Uterus (tissue), 4 donors: ENCODE data around the gene NXT2. TPM values are rescaled to one million over a fixed set of nuclear protein-coding genes. Genes with fewer than 3 reads are reported as not detected.

Source experiments
- DNase-seq, 2 donors: peaks; one replicate each; pipeline ENCODE4 v3.0.0-alpha.2; 2019 to 2020
- H3K27ac ChIP-seq, 2 donors: fragments of 200-600 bp; sonication (generic); 1 replicate in 1 of 2; 2 replicates in 1 of 2; pipeline ENCODE4 v1.5.1; 2016 to 2018
- H3K27me3 ChIP-seq, 2 donors: fragments of 200-600 bp; sonication (generic); one replicate each; pipeline ENCODE4 v1.5.1; 2018 to 2019; ENCODE audit warnings: control low read depth in 1 of 2
- H3K36me3 ChIP-seq, 2 donors: fragments of 200-600 bp; sonication (generic); one replicate each; pipeline ENCODE4 v1.5.1; 2019; ENCODE audit warnings: control low read depth in 1 of 2
- H3K4me1 ChIP-seq, 2 donors: fragments of 200-600 bp; sonication (generic); one replicate each; pipeline ENCODE4 v1.5.1; 2018 to 2019; ENCODE audit warnings: control low read depth in 1 of 2
- H3K4me3 ChIP-seq, 2 donors: fragments of 200-600 bp; sonication (generic); 1 replicate in 1 of 2; 2 replicates in 1 of 2; pipeline ENCODE4 v1.5.1; 2018 to 2019; ENCODE audit warnings: mild to moderate bottlenecking in 1 of 2
- H3K9me3 ChIP-seq, 2 donors: fragments of 200-600 bp; sonication (generic); one replicate each; pipeline ENCODE4 v1.5.1; 2019; ENCODE audit warnings: control low read depth in 1 of 2
- POLR2A ChIP-seq, 2 donors: fragments of 450-650 bp; IDR thresholded peaks; one replicate each; pipeline ENCODE4 v1.6.1; 2016; ENCODE audit warnings: antibody characterized with exemption in 2 of 2, mild to moderate bottlenecking in 1 of 2, moderate library complexity in 1 of 2
- intact Hi-C: fragments of 100-400 bp; cut with DNase I; formaldehyde crosslinking; loops from one replicate; pipeline ENCODE4 v1.15.1; 2023; ENCODE audit warnings: low total_unique reads
- total RNA-seq, 4 donors: library from RNA; depleted of rRNA in 3 of 4; stranded (reverse); fragments of >200 nt in 3 of 4; gene quantifications; one replicate each; pipeline versions ENCODE4 v1.1.0 to v1.2.4, GENCODE V29; 2014 to 2023
- TF ChIP-seq, protein P1 (sequence below), 4 experiments: fragments of 200-600 bp in 2 of 4; fragments of 450-650 bp in 2 of 4; sonication (generic) in 2 of 4; IDR thresholded peaks; one replicate each; pipeline ENCODE4 v1.5.1; 2016 to 2019; ENCODE audit warnings: antibody characterized with exemption in 4 of 4, mild to moderate bottlenecking in 2 of 4, moderate library complexity in 1 of 4
- donor health status: DM: yes; HTN: yes; CAD: no.

NXT2 gene
- total RNA-seq, 4 donors from 2014 or later = 2.8 to 23.8 (median 9.4) TPM

DNA sequence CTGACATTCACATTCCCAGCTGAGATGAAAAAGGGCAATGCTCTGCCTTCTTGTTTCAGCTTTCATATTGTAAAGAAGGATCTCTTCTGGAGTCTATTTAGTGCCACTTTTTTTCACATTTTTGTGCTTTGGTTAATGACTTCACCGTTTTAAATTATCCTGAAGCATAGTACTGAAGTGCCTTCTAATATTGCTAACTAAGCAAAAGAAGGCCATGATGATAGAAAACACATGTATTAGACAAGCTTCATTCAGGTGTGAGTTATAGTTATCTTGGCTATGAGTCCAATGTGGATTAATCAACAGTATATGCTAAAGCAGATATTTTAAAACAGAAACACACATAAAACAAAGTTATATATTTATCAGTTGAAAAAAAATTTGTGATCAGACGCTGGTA, 40.4 kb downstream of the NXT2 start:
- intact Hi-C loops = no loop called here
- no peak for DNase-seq
- no peak overlapping the region for H3K4me3 ChIP-seq
- TF ChIP-seq, protein P1, sequence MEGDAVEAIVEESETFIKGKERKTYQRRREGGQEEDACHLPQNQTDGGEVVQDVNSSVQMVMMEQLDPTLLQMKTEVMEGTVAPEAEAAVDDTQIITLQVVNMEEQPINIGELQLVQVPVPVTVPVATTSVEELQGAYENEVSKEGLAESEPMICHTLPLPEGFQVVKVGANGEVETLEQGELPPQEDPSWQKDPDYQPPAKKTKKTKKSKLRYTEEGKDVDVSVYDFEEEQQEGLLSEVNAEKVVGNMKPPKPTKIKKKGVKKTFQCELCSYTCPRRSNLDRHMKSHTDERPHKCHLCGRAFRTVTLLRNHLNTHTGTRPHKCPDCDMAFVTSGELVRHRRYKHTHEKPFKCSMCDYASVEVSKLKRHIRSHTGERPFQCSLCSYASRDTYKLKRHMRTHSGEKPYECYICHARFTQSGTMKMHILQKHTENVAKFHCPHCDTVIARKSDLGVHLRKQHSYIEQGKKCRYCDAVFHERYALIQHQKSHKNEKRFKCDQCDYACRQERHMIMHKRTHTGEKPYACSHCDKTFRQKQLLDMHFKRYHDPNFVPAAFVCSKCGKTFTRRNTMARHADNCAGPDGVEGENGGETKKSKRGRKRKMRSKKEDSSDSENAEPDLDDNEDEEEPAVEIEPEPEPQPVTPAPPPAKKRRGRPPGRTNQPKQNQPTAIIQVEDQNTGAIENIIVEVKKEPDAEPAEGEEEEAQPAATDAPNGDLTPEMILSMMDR (IDR thresholded peaks at IDR 0.05) = no peak
- TF ChIP-seq POLR2A (IDR thresholded peaks at IDR 0.05) = no peak
- H3K27ac ChIP-seq = no peak overlapping the region
- no peaks in the 10 kb centered on the region for H3K27me3 ChIP-seq
- H3K9me3 ChIP-seq = no peaks in the 10 kb centered on the region
- H3K36me3 ChIP-seq = no peaks in the 10 kb centered on the region
- H3K4me1 ChIP-seq = no peaks in the 10 kb centered on the region

DNA sequence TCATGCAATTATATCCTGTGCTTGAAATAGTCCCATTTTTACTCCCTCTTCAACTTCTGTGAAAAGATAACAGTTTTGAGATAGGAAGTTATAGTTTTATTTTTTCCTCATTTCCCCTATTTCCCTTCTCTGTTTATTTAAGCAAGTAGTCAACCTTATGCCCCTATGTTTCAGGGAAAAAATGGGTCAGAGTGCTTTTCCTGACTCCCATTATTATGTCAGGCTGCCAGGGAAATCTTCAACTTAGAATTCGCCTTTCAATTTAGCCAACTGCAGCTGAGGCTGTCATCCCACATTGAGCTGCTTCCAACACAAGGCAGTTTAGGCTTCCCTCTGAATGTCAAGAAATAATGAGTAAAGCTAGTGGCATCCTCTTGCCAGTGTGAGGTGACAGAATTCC, 42.3 kb downstream of the NXT2 start:
- Histone ChIP-seq H3K27me3 (no peaks in the 10 kb centered on the region), H3K36me3 (no peaks in the 10 kb centered on the region), H3K4me3 (no peak overlapping the region), H3K9me3 (no peaks in the 10 kb centered on the region), H3K4me1 (no peaks in the 10 kb centered on the region), H3K27ac (no peak overlapping the region)
- intact Hi-C loops = no loop called here
- DNase-seq = no peak
- no peak for TF ChIP-seq POLR2A (IDR thresholded peaks at IDR 0.05)
- TF ChIP-seq, protein P1 (IDR thresholded peaks at IDR 0.05) = no peak

DNA sequence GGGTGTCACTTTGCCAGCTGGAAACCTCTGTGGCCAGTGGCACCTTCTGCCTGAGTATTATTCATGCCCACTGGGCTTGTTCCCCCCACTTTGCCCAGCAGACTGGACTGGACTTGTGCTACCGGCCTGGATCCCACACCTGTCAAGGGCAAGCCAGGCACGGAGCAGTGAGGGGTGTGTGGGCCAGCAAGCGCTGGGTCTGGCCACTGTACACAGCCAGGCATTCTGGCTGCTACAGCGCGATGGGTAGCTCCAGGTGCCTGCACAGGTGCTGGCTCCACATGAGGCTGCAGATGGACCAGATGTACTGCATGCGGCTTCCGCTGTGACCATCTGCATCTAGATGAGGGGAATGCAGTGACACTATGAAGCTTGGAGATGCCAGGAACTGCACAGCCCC, 48.8 kb downstream of the NXT2 start:
- Histone ChIP-seq H3K27me3 (no peaks in the 10 kb centered on the region), H3K36me3 (no peaks in the 10 kb centered on the region), H3K4me1 (no peaks in the 10 kb centered on the region), H3K4me3 (no peak overlapping the region), H3K9me3 (no peaks in the 10 kb centered on the region), H3K27ac (no peak overlapping the region)
- intact Hi-C loops = no loop called here
- TF ChIP-seq POLR2A (IDR thresholded peaks at IDR 0.05) = no peak
- TF ChIP-seq, protein P1 (IDR thresholded peaks at IDR 0.05) = no peak
- no peak for DNase-seq

DNA sequence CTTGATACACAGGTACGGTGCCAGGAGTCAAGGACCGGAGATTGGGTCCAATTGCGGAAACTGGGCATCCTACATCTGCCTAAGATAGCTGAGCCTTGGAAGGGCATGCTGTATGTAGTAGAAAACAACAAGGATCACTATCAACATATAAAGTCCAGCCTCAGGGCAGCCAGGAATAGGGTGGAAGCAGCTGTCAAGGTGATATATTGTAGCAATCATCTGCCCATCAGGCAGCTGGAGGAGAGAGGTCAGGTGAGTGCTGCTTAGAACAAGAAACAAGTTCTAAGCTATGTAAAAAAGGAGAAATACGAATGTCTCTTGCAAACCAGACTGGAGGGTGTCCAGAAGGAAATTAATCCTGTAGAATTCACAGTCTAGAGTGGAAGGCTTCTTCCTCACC, 53.5 kb downstream of the NXT2 start:
- intact Hi-C loops = no loop called here
- no peak for DNase-seq
- no peaks in the 10 kb centered on the region for H3K9me3 ChIP-seq
- H3K27ac ChIP-seq = no peak overlapping the region
- H3K4me3 ChIP-seq = no peak overlapping the region
- H3K36me3 ChIP-seq = no peaks in the 10 kb centered on the region
- TF ChIP-seq, protein P1 (IDR thresholded peaks at IDR 0.05) = no peak
- no peak for TF ChIP-seq POLR2A (IDR thresholded peaks at IDR 0.05)
- H3K27me3 ChIP-seq = peaks cover 0 to 4% of the 10 kb centered on the region in 2 donors
- no peaks in the 10 kb centered on the region for H3K4me1 ChIP-seq

Other genes starting within 250 kb of the NXT2 start
- under 1 TPM in 1 of 4 donors, not detected in 3; 0.14 TPM for gene GUCY2F, start 54.8 kb upstream of the NXT2 start, total RNA-seq
- under 1 TPM in 1 of 4 donors, not detected in 3; 0.62 TPM for gene KCNE5, start 88.3 kb downstream of the NXT2 start, total RNA-seq
- gene ACSL4, start 196.4 kb downstream of the NXT2 start, total RNA-seq = 10 to 100 TPM in 3 of 4 donors, 1 to 10 TPM in 1; 8.5 to 55.6 (median 42.8) TPM